Fibroblast of mammary gland (primary cell): ENCODE data around the gene NEGR1.
A peak's percentile ranks its signal among the peaks of the same experiment; 100 is the strongest.

Experiments
- DNase-seq: peaks from one replicate; pipeline ENCODE4 v3.0.0-alpha.2; 2010; ENCODE audit warnings: low read depth
- H3K4me3 ChIP-seq: 2 replicates; pipeline ENCODE4 v1.5.1; 2011; ENCODE audit warnings: low read depth, mild to moderate bottlenecking, low read length, moderate library complexity; ENCODE audit not compliant: control insufficient read depth
- CTCF ChIP-seq: conservative IDR thresholded peaks from 2 replicates; pipeline ENCODE4 v1.5.1; 2011; ENCODE audit warnings: low read depth, low read length, inconsistent platforms; ENCODE audit not compliant: control insufficient read depth, insufficient read depth

Gene NEGR1

DNA sequence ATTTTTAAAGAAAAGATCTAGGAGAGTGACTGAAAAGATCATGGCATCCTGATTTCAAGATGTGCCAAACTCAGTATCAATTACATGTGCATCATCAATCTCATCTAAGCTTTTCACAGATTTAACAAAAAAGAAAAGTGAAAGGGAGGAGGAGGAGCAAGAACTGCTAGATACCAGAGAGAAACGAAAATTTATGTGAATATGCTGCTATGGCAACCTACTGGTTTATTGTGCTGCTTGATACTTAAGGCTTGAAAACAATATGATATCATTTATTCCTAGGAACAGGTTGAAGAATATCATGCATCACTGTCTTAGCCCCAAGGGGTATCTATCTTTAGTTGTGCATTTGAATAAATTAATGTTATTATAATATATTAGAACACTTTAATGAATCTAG is 683.0 kb downstream of the NEGR1 start:
- no peak overlapping the region for H3K4me3 ChIP-seq
- no peak for DNase-seq
- no peak for TF ChIP-seq CTCF

DNA sequence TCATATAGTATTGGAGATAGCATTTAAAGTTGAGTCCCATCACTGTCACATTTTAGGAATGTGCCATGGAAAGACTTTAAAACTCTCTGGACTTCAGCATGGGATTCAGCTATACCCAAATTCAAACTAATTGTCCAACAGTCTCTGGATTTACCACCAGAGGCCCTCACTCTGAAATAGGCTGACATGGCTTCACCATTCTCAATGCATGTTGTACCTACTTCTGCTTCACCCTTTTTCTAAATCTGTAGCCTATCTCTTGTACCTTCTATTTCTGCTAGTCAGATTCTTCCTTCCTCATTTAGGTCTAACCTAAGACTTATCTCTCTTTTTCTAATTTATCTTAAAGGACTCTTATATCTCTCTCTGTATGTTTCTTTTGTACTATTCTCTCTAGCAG is 688.8 kb downstream of the NEGR1 start:
- DNase-seq: peak; percentile 21
- TF ChIP-seq CTCF: peak; percentile 40
- H3K4me3 ChIP-seq: no peak overlapping the region

GRCh38 chr1:71592646-71593274 is 689.6 kb downstream of the NEGR1 start:
- DNase-seq: no peak
- no peak overlapping the region for H3K4me3 ChIP-seq
- TF ChIP-seq CTCF: no peak

GRCh38 chr1:71589005-71589404 is 693.3 kb downstream of the NEGR1 start:
- H3K4me3 ChIP-seq: no peak overlapping the region
- no peak for TF ChIP-seq CTCF
- no peak for DNase-seq

GRCh38 chr1:71587961-71588360 is 694.4 kb downstream of the NEGR1 start:
- H3K4me3 ChIP-seq: no peak overlapping the region
- DNase-seq: peak; percentile 53

GRCh38 chr1:71586030-71586429 is 696.3 kb downstream of the NEGR1 start:
- no peak for DNase-seq
- H3K4me3 ChIP-seq: no peak overlapping the region
- TF ChIP-seq CTCF: no peak

More at GRCh38 chr1:71587961-71588360, 694.4 kb downstream of the NEGR1 start:
- peak; percentile 43 for TF ChIP-seq CTCF

GRCh38 chr1:71583756-71584155 is 698.6 kb downstream of the NEGR1 start:
- TF ChIP-seq CTCF: no peak
- no peak overlapping the region for H3K4me3 ChIP-seq
- DNase-seq: no peak
